ENCODE results near the gene OR51A4. TPM values are rescaled to one million over a fixed set of nuclear protein-coding genes. Genes with fewer than 3 reads are reported as not detected.
A peak's percentile ranks its signal among the peaks of the same experiment; 100 is the strongest.

The OR51A4 gene
- total RNA-seq (2022) = not detected in 2 replicates
- Bru-seq, nascent RNA = not detected
- not detected for BruChase-seq, experiment 1, labeled RNA remaining after a 6-hour chase
- not detected for BruChase-seq, experiment 2, labeled RNA remaining after a 2-hour chase
- long read RNA-seq = 0 reads

- Mint-ChIP-seq H3K36me3 (ENCODE audit: insufficient read depth, unreplicated experiment) (no peaks in the 10 kb centered on the region), H3K4me3 (ENCODE audit: low read depth, unreplicated experiment) (no peak within 1 kb of the TSS), H3K4me1 (ENCODE audit: low read depth, unreplicated experiment) (no peaks in the 10 kb centered on the region), H3K27ac (ENCODE audit: unreplicated experiment) (no peak within 1 kb of the TSS), H3K27me3 (ENCODE audit: unreplicated experiment) (no peaks in the 10 kb centered on the region), H3K9me3 (ENCODE audit: low read depth, unreplicated experiment) (no peaks in the 10 kb centered on the region)
- no peak for TF ChIP-seq CTCF (IDR thresholded peaks at IDR 0.05; ENCODE audit: unreplicated experiment)
- CTCF ChIA-PET = no interaction called here
- DNase-seq = no peak
- intact Hi-C loops (cut with micrococcal nuclease; ENCODE audit: unreplicated experiment) = no loop called here
- BruUV-seq (replicated peaks) = no TSS peak
These were observed at the start of gene OR51A4 for GRCh38 chr11:4947505-4947904. OR51A4 (minus strand) TSS chr11:4947605; CDS start chr11:4947100, 505 bp downstream.

- H3K27me3 Mint-ChIP-seq (ENCODE audit: unreplicated experiment) = no peaks in the 10 kb centered on the region
- CTCF ChIA-PET = no interaction called here
- H3K4me3 Mint-ChIP-seq (ENCODE audit: low read depth, unreplicated experiment) = no peak within 1 kb of the TSS
- intact Hi-C loops (cut with micrococcal nuclease; ENCODE audit: unreplicated experiment) = no loop called here
- no TSS peak for BruUV-seq (replicated peaks)
- no peaks in the 10 kb centered on the region for H3K36me3 Mint-ChIP-seq (ENCODE audit: insufficient read depth, unreplicated experiment)
- no peak for DNase-seq
- H3K27ac Mint-ChIP-seq (ENCODE audit: unreplicated experiment) = no peak within 1 kb of the TSS
- TF ChIP-seq CTCF (IDR thresholded peaks at IDR 0.05; ENCODE audit: unreplicated experiment) = no peak
- H3K9me3 Mint-ChIP-seq (ENCODE audit: low read depth, unreplicated experiment) = no peaks in the 10 kb centered on the region
- no peaks in the 10 kb centered on the region for H3K4me1 Mint-ChIP-seq (ENCODE audit: low read depth, unreplicated experiment)
These were observed 47.1 kb upstream of the OR51A4 start, which contains the start of gene OR51L1 for GRCh38 chr11:4994551-4994950. OR51L1 (plus strand) TSS chr11:4994851; CDS start chr11:4998983, 4,132 bp downstream.

- no peak for DNase-seq
- Mint-ChIP-seq H3K36me3 (ENCODE audit: insufficient read depth, unreplicated experiment) (no peaks in the 10 kb centered on the region), H3K4me1 (ENCODE audit: low read depth, unreplicated experiment) (no peaks in the 10 kb centered on the region), H3K27me3 (ENCODE audit: unreplicated experiment) (no peaks in the 10 kb centered on the region), H3K9me3 (ENCODE audit: low read depth, unreplicated experiment) (no peaks in the 10 kb centered on the region), H3K27ac (ENCODE audit: unreplicated experiment) (no peak overlapping the region), H3K4me3 (ENCODE audit: low read depth, unreplicated experiment) (no peak overlapping the region)
- CTCF ChIA-PET = no interaction called here
- intact Hi-C loops (cut with micrococcal nuclease; ENCODE audit: unreplicated experiment) = no loop called here
- TF ChIP-seq CTCF (IDR thresholded peaks at IDR 0.05; ENCODE audit: unreplicated experiment) = no peak
- BruUV-seq (replicated peaks) = no TSS peak
These were observed 43.7 kb upstream of the OR51A4 start for GRCh38 chr11:4991060-4991459.

GRCh38 chr11:4983841-4984240, 36.4 kb upstream of the OR51A4 start:
- peak; percentile 11 for DNase-seq
- no TSS peak for BruUV-seq (replicated peaks)

More at GRCh38 chr11:4983841-4984240, 36.4 kb upstream of the OR51A4 start:
- Mint-ChIP-seq H3K27ac (ENCODE audit: unreplicated experiment) (no peak overlapping the region), H3K9me3 (ENCODE audit: low read depth, unreplicated experiment) (no peaks in the 10 kb centered on the region), H3K4me1 (ENCODE audit: low read depth, unreplicated experiment) (peaks cover 13% of the 10 kb centered on the region), H3K36me3 (ENCODE audit: insufficient read depth, unreplicated experiment) (no peaks in the 10 kb centered on the region), H3K4me3 (ENCODE audit: low read depth, unreplicated experiment) (no peak overlapping the region), H3K27me3 (ENCODE audit: unreplicated experiment) (no peaks in the 10 kb centered on the region)
- no peak for TF ChIP-seq CTCF (IDR thresholded peaks at IDR 0.05; ENCODE audit: unreplicated experiment)
- CTCF ChIA-PET = no interaction called here
- intact Hi-C loops (cut with micrococcal nuclease; ENCODE audit: unreplicated experiment) = no loop called here

All from Calu3 (cell line).